IMR-90 (cell line): ENCODE data around the gene TRNAU1AP. TPM values are rescaled to one million over a fixed set of nuclear protein-coding genes. Genes with fewer than 3 reads are reported as not detected.

ENCODE experiments used
- ATAC-seq: fragments of 200-7000 bp; cut with Tn5 transposase; 2 replicates; pipeline ENCODE4 v1.9.1; 2020; ENCODE audit warnings: low read depth, mild to moderate bottlenecking, moderate library complexity
- BruUV-seq: library from RNA; stranded (reverse); fragments of 400-500 nt; replicated peaks from 2 replicates; lab custom pipeline; 2021; lab: Mats Ljungman, UMichigan
- CTCF ChIA-PET: fragments of 300-600 bp; formaldehyde crosslinking; extraction: SDS; loops from one replicate; lab custom pipeline; 2021; ENCODE audit warnings: antibody characterized with exemption; lab: Yijun Ruan, JAX
- POLR2A ChIA-PET: fragments of 300-600 bp; sonication (Branson Sonifier 250); formaldehyde crosslinking; loops from one replicate; lab custom pipeline; 2022; ENCODE audit warnings: antibody characterized with exemption; ENCODE audit not compliant: unreplicated experiment; lab: Charles Lee
- DNase-seq: peaks from one replicate; pipeline ENCODE4 v3.0.0; 2013
- H2AFZ ChIP-seq: replicated peaks from 2 replicates; pipeline ENCODE3; 2013; ENCODE audit warnings: low read length, mild to moderate bottlenecking; ENCODE audit not compliant: poor library complexity
- H2AK5ac ChIP-seq: 2 replicates; pipeline ENCODE4 v1.6.1; 2013; ENCODE audit warnings: low read depth, low read length, inconsistent platforms
- H2AK9ac ChIP-seq: replicated peaks from 2 replicates; pipeline ENCODE3; 2013; ENCODE audit warnings: mild to moderate bottlenecking, low read depth, low read length, moderate library complexity; ENCODE audit not compliant: poor library complexity
- H2BK120ac ChIP-seq: 2 replicates; pipeline ENCODE4 v1.6.1; 2013; ENCODE audit warnings: low read depth, low read length, inconsistent platforms
- H2BK15ac ChIP-seq: 3 replicates; pipeline ENCODE4 v1.6.1; 2013; ENCODE audit warnings: low read depth, low read length, inconsistent platforms
- H2BK20ac ChIP-seq: 2 replicates; pipeline ENCODE4 v1.6.1; 2013; ENCODE audit warnings: low read depth, mild to moderate bottlenecking, inconsistent platforms, low read length, moderate library complexity
- H2BK5ac ChIP-seq: 2 replicates; pipeline ENCODE4 v1.6.1; 2013; ENCODE audit warnings: mild to moderate bottlenecking, low read depth, low read length, inconsistent platforms; ENCODE audit not compliant: poor library complexity, severe bottlenecking
- H3K14ac ChIP-seq: replicated peaks from 2 replicates; pipeline ENCODE4 v1.6.1; 2013; ENCODE audit warnings: low read depth, low read length, inconsistent platforms
- H3K18ac ChIP-seq: 2 replicates; pipeline ENCODE4 v1.6.1; 2013; ENCODE audit warnings: low read depth, low read length, control low read depth
- H3K23ac ChIP-seq: 2 replicates; pipeline ENCODE4 v1.6.1; 2013; ENCODE audit warnings: low read depth, low read length, inconsistent platforms
- H3K27ac ChIP-seq: 2 replicates; pipeline ENCODE4 v1.5.1; 2013; ENCODE audit warnings: mild to moderate bottlenecking, control low read depth, low read length; ENCODE audit not compliant: insufficient read depth
- H3K27me3 ChIP-seq: 2 replicates; pipeline ENCODE4 v1.6.1; 2013; ENCODE audit warnings: low read length; ENCODE audit not compliant: control insufficient read depth, insufficient read depth
- H3K36me3 ChIP-seq: 2 replicates; pipeline ENCODE4 v1.6.1; 2013; ENCODE audit warnings: low read length, mixed read lengths; ENCODE audit not compliant: control insufficient read depth, insufficient read depth
- H3K4ac ChIP-seq: 2 replicates; pipeline ENCODE4 v1.6.1; 2013; ENCODE audit warnings: low read depth, low read length, inconsistent platforms
- H3K4me1 ChIP-seq: 2 replicates; pipeline ENCODE4 v1.6.1; 2013; ENCODE audit warnings: low read length, mixed read lengths; ENCODE audit not compliant: control insufficient read depth, insufficient read depth
- H3K4me2 ChIP-seq: 2 replicates; pipeline ENCODE4 v1.6.1; 2013; ENCODE audit warnings: low read depth, mild to moderate bottlenecking, control low read depth, low read length, moderate library complexity
- H3K4me3 ChIP-seq: 2 replicates; pipeline ENCODE4 v1.5.1; 2013; ENCODE audit warnings: low read depth, mild to moderate bottlenecking, control low read depth, low read length, moderate library complexity; ENCODE audit not compliant: insufficient read depth
- H3K56ac ChIP-seq: 2 replicates; pipeline ENCODE4 v1.6.1; 2013; ENCODE audit warnings: low read length, inconsistent platforms; ENCODE audit not compliant: insufficient read depth; ENCODE audit errors: extremely low read depth
- H3K79me1 ChIP-seq, 2 experiments: 2 replicates each; pipeline ENCODE4 v1.6.1; 2013; ENCODE audit warnings: low read length in 2 of 2, inconsistent platforms in 1 of 2, low read depth in 1 of 2
- H3K9ac ChIP-seq: 2 replicates; pipeline ENCODE4 v1.6.1; 2013; ENCODE audit warnings: low read depth, low read length, control low read depth
- H3K9me1 ChIP-seq: 2 replicates; pipeline ENCODE4 v1.6.1; 2013; ENCODE audit warnings: low read length, inconsistent platforms; ENCODE audit not compliant: insufficient read depth
- H3K9me3 ChIP-seq: 2 replicates; pipeline ENCODE4 v1.6.1; 2013; ENCODE audit warnings: low read length; ENCODE audit not compliant: control insufficient read depth, insufficient read depth
- H4K20me1 ChIP-seq: 2 replicates; pipeline ENCODE4 v1.6.1; 2013; ENCODE audit warnings: low read length, inconsistent platforms; ENCODE audit not compliant: insufficient read depth
- H4K5ac ChIP-seq: 2 replicates; pipeline ENCODE4 v1.6.1; 2013; ENCODE audit warnings: mild to moderate bottlenecking, low read depth, low read length, control low read depth
- H4K8ac ChIP-seq, 2 experiments: 2 replicates each; pipeline ENCODE4 v1.6.1; 2013; ENCODE audit warnings: low read depth in 2 of 2, low read length in 2 of 2, control low read depth in 1 of 2, inconsistent platforms in 1 of 2
- H4K91ac ChIP-seq: 2 replicates; pipeline ENCODE4 v1.6.1; 2013; ENCODE audit warnings: low read depth, low read length, inconsistent platforms; ENCODE audit not compliant: insufficient read depth
- CHD1 ChIP-seq: IDR thresholded peaks from 2 replicates; pipeline ENCODE4 v1.6.1; 2012; ENCODE audit warnings: low read depth, low read length, improper control_type of control experiment
- MAZ ChIP-seq: IDR thresholded peaks from 2 replicates; pipeline ENCODE4 v1.6.1; 2012; ENCODE audit warnings: low read depth, mild to moderate bottlenecking, low read length, improper control_type of control experiment, moderate library complexity, borderline replicate concordance
- NFE2L2 ChIP-seq: fragments of 150-350 bp; IDR thresholded peaks from 2 replicates; pipeline ENCODE4 v1.6.1; 2016; ENCODE audit warnings: low read depth, mild to moderate bottlenecking, low read length
- POLR2A ChIP-seq: IDR thresholded peaks from 2 replicates; pipeline ENCODE4 v1.6.1; 2012; ENCODE audit warnings: mild to moderate bottlenecking, low read depth, low read length
- RAD21 ChIP-seq: IDR thresholded peaks from 2 replicates; pipeline ENCODE4 v1.6.1; 2012; ENCODE audit warnings: low read length, improper control_type of control experiment
- WGBS, 2 experiments: methylation state at CpG; one replicate each; pipeline versions ENCODE4 v1.1.5 to v1.1.7; 2013; ENCODE audit warnings: missing lambda C conversion rate in 2 of 2; ENCODE audit not compliant: insufficient read length in 1 of 2; ENCODE audit errors: extremely low coverage in 2 of 2; 5-methylcytosine and 5-hydroxymethylcytosine counted together
- dilution Hi-C: fragments of 300-500 bp; cut with HindIII; formaldehyde crosslinking; loops from one replicate; pipeline ENCODE4 v1.14.3; 2018; ENCODE audit warnings: low sequenced_read_pairs; ENCODE audit not compliant: unreplicated experiment
- in situ Hi-C: fragments of 300-500 bp; cut with MboI; formaldehyde crosslinking; loops from 3 replicates; pipeline ENCODE4 v1.14.3; 2019; ENCODE audit warnings: low sequenced_read_pairs, inconsistent platforms, mixed read lengths
- intact Hi-C: fragments of 100-400 bp; cut with micrococcal nuclease; formaldehyde crosslinking; loops from 2 replicates; pipeline ENCODE4 v1.10.0; 2022
- polyA plus RNA-seq, 3 experiments: library from polyadenylated mRNA; depleted of rRNA; stranded (reverse); fragments of >200 nt; gene quantifications; 2 replicates each; pipeline ENCODE4 v1.2.3, GENCODE V29; 2012; ENCODE audit warnings: low replicate concordance in 1 of 3
- total RNA-seq: library from RNA; depleted of rRNA; stranded (reverse); fragments of >200 nt; gene quantifications from 2 replicates; pipeline ENCODE4 v1.2.3, GENCODE V29; 2012
- TF ChIP-seq, protein P1 (sequence below): fragments of 150-350 bp; IDR thresholded peaks from 2 replicates; pipeline ENCODE4 v1.6.1; 2017; ENCODE audit warnings: mild to moderate bottlenecking, antibody characterized with exemption, low read length, low read depth

Gene TRNAU1AP
- total and polyA plus RNA-seq, 2 of the 4 experiments (the other 2 are of a cell fraction) = 23.3 to 23.8 TPM

DNA sequence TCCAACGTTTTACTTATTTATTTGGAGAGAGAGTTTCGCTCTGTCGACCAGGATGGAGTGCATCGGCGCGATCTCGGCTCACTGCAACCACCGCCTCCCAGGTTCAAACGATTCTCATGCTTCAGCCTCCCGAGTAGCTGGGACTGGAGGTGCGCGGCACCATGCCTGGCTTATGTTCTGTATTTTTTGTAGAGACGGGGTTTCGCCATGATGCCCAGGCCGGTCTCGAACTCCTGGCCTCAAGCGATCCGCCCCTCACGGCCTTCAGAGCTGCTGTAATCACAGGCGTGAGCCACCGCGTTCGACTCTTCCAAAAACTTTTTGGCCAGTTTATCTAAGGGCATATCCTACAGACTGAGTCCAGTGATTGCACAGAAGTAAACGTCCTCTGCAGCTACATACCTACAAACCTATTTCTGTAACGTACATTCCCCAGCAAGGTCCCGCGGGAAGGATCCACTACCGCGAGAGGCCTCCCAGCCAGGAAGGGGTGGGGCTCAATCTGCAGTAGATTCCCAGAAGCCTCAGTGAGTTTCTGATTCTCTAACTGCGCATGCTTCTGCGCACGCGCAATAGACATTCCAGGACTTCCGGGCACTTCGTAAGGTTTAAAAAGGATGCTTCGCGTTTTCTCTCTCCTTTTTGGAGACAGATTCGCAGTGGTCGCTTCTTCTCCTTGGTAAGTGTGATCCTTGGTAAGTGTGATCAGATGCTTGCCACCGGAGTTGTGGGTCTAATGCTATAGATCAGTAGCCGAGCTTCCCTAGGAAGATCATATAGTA lies 47.3 kb upstream of the TRNAU1AP start, which contains the start of gene RCC1:
TSS of gene RCC1 (plus strand) at position 638 of the 782 bp plus-strand sequence. CDS start 23,824 bp downstream, outside the sequence.
- no peaks in the 10 kb centered on the region for H3K9me3 ChIP-seq
- peaks cover 12 to 32% of the 10 kb centered on the region in 2 experiments for H3K79me1 ChIP-seq
- peak within 1 kb of the TSS; percentile 87 for H3K18ac ChIP-seq
- 0% methylated on average over 14 of the region's 41 CpGs; no CpG with 5 or more reads in 1 of the 2 experiments for WGBS, 2 experiments
- H3K4me3 ChIP-seq = peak within 1 kb of the TSS; percentile 88
- in situ Hi-C loops (no loop called here), dilution Hi-C loops (no loop called here), intact Hi-C loops (loop anchor here (1.0 to 5.0 kb wide), 2 partner anchors 98 to 257 kb away; no protein-coding TSS in a partner anchor)
- H2AFZ ChIP-seq = peak within 1 kb of the TSS; percentile 98
- H3K27ac ChIP-seq = peak within 1 kb of the TSS; percentile 81
- H3K4ac ChIP-seq = peak within 1 kb of the TSS; percentile 98
- H2BK15ac ChIP-seq = peak within 1 kb of the TSS; percentile 16; the same call in 1 of the 3 replicates
- no peak within 1 kb of the TSS for H2BK20ac ChIP-seq
- H4K20me1 ChIP-seq = peaks cover 43% of the 10 kb centered on the region
- POLR2A ChIA-PET = interaction anchor here (0.5 to 0.8 kb wide), 4 partner anchors 11 to 330 kb away, joined by 3 to 4 read pairs (median 3); no protein-coding TSS in a partner anchor
- H3K23ac ChIP-seq = peak within 1 kb of the TSS; percentile 96
- peaks cover 36% of the 10 kb centered on the region for H3K36me3 ChIP-seq
- peak; percentile 87 for ATAC-seq
- peaks cover 15% of the 10 kb centered on the region for H3K9me1 ChIP-seq
- no TSS peak for BruUV-seq
- peak within 1 kb of the TSS; percentile 90 for H3K9ac ChIP-seq
- peak within 1 kb of the TSS; percentile 99 for H3K14ac ChIP-seq
- CTCF ChIA-PET = no interaction called here
- H2AK5ac ChIP-seq = peak within 1 kb of the TSS; percentile 83
- peak within 1 kb of the TSS; percentile 90 for H2BK5ac ChIP-seq
- peak within 1 kb of the TSS; percentile 92 for H2AK9ac ChIP-seq
- H3K4me2 ChIP-seq = peak within 1 kb of the TSS; percentile 97
- H4K5ac ChIP-seq = peak within 1 kb of the TSS; percentile 89
- no peaks in the 10 kb centered on the region for H3K27me3 ChIP-seq
- TF ChIP-seq POLR2A (peak; percentile 100), RAD21 (no peak), CHD1 (peak; percentile 19; the same call in 1 of the 2 replicates), MAZ (peak; percentile 43; the same call in 1 of the 2 replicates), NFE2L2 (peak; percentile 38; the same call in 1 of the 2 replicates)
- TF ChIP-seq, protein P1, sequence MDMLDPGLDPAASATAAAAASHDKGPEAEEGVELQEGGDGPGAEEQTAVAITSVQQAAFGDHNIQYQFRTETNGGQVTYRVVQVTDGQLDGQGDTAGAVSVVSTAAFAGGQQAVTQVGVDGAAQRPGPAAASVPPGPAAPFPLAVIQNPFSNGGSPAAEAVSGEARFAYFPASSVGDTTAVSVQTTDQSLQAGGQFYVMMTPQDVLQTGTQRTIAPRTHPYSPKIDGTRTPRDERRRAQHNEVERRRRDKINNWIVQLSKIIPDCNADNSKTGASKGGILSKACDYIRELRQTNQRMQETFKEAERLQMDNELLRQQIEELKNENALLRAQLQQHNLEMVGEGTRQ = no peak
- H4K91ac ChIP-seq = peak within 1 kb of the TSS; percentile 87
- peaks cover 13% of the 10 kb centered on the region for H3K4me1 ChIP-seq
- peak; percentile 99 for DNase-seq
- H3K56ac ChIP-seq = peak within 1 kb of the TSS; percentile 99
- peak within 1 kb of the TSS; percentile 69 for H2BK120ac ChIP-seq
- peak within 1 kb of the TSS; percentile 93 to 96 for H4K8ac ChIP-seq
